Left colon (tissue), 2 donors: Measurements from ENCODE around the gene MPC1. TPM values are rescaled to one million over a fixed set of nuclear protein-coding genes. Genes with fewer than 3 reads are reported as not detected.
A peak's percentile ranks its signal among the peaks of the same experiment; 100 is the strongest.
"Not testable (repeated sequence)": the region's sequence is repeated elsewhere in the genome, so short reads cannot be mapped to it uniquely, and the experiment has no call there.

ENCODE experiments used
- ATAC-seq: fragments of 200-7000 bp; cut with Tn5 transposase; one replicate; pipeline ENCODE4 v1.9.1; 2020; ENCODE audit warnings: mild to moderate bottlenecking, moderate library complexity
- DNase-seq, 2 donors: peaks; one replicate each; pipeline ENCODE4 v3.0.0-alpha.2; 2020
- intact Hi-C, 2 donors: fragments of 100-400 bp; cut with DNase I in 1 of 2; cut with micrococcal nuclease in 1 of 2; formaldehyde crosslinking; loops; one replicate each; pipeline versions ENCODE4 v1.11.2 to v1.14.0; 2022; cut with DNase I, micrococcal nuclease
- total RNA-seq, 2 donors: library from RNA; stranded (reverse); fragmentation: NEBNext Ultra II Directional; extraction: Animal tissue kit (Norgen Biotek cat#: 25700); gene quantifications; one replicate each; pipeline ENCODE4 v1.2.1, GENCODE V29; 2021
- donor health status: DM: no; HTN: no; CAD: no.
- donor health status: DM: yes; HTN: yes; CAD: no.

Gene MPC1
- total RNA-seq, 2 donors from 2014 or later, result 124 to 152 TPM

DNA sequence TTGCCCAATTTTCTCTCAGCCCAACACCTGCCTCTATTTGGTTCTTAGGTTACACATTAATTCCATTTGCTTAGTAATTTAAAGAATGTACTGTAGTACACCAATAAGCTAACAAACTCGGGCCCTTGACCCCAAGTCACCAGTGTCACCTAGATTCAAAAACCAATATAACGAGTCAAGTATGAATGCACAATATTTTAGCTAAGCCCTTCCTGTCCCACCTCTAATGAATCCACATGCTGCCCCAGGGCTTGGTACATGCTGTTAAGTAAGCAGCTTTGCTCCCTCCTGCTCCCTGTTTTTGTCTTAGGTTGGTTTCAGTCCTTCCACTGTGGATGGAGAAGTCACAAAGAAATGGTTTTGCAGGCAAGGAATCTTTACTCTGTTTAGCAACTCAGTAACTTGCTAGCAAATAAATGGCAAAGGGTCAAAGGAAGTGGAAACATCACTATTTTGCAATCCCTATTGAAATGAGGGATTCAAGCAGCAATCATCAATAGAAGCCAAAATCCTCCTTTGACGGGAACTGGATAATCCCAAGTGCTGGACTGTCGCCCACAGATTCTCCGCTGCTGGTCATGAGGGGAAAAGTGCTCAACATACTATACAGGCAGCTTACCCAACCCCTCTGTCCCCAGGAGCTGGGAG is 5.0 kb upstream of the MPC1 start:
- intact Hi-C loops, result loop anchor here in 1 of 2 donors (5.0 kb wide), 1 partner anchor 45 kb away; the partner anchor contains the start of gene SFT2D1
- ATAC-seq, result no peak
- no peak for DNase-seq

DNA sequence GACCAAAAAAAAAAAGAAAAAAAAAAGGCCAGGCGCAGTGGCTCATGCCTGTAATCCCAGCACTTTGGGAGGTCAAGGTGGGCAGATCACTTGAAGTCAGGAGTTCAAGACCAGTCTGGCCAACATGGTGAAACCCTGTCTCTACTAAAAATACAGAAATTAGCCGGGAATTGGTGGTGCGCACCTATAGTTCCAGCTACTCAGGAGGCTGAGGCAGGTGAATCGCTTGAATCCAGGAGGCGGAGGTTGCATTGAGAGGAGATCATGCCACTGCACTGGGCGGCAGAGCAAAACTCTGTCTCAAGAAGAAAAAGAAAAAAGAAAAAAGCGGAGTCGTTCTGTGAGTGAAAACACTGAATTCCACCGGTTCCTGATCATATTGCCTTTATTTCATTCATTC is 4.4 kb upstream of the MPC1 start:
- DNase-seq, ATAC-seq: not testable (repeated sequence)
- intact Hi-C loops, result loop anchor here in 1 of 2 donors (5.0 kb wide), 1 partner anchor 45 kb away; the partner anchor contains the start of gene SFT2D1

- ATAC-seq, result no peak
- intact Hi-C loops, result loop anchor here in 1 of 2 donors (5.0 kb wide), 1 partner anchor 44 kb away; the partner anchor contains the start of gene SFT2D1
- no peak for DNase-seq
These were observed 3.4 kb upstream of the MPC1 start for GRCh38 chr6:166386111-166386510.

DNA sequence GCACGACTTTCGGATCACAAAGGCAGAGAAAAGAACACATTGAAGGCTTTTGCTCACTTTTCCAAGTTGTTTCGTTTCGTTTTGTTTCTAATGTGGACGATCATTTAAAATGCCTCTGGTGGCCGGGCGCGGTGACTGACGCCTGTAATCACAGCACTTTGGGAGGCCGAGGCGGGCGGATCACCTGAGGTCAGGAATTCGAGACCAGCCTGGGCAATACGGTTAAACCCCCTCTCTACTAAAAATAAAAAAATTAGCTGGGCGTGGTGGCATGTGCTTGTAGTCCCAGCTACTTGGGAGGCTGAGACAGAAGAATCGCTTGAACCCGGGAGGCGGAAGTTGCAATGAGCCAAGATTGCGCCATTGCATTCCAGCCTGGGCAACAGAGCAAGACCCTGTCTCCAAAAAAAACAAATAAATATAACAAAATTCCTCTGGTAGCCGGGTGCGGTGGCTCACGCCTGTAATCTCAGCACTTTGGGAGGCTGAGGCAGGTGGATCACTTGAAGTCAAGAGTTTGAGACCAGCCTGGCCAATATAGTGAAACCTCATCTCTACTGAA is 1.1 kb upstream of the MPC1 start:
- DNase-seq, result peak; percentile 48 to 72
- intact Hi-C loops, result not testable (repeated sequence)
- peak; percentile 10 for ATAC-seq

DNA sequence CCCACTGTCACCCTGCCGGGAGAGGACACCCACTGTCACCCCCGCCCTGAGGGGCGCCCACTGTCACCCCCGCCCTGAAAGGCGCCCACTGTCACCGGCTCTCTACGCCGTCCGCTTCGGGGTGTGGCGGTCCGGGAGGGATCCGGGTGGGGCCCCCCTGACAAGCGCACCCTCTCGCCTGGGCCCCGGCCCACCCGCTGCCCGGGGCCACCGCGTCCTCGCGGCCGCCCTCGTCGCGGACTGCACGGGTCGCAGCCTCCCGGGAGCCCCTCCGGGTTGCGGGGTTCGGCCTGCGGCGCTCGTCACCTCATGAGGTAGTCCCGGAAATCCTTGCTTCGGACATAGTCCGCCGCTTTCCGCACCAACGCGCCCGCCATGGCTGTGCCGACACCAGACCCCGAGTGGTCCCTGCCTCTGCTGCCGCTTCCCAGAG is 224 bp downstream of the MPC1 start:
- DNase-seq, result peak in 1 of 2 donors; percentile 56

DNA sequence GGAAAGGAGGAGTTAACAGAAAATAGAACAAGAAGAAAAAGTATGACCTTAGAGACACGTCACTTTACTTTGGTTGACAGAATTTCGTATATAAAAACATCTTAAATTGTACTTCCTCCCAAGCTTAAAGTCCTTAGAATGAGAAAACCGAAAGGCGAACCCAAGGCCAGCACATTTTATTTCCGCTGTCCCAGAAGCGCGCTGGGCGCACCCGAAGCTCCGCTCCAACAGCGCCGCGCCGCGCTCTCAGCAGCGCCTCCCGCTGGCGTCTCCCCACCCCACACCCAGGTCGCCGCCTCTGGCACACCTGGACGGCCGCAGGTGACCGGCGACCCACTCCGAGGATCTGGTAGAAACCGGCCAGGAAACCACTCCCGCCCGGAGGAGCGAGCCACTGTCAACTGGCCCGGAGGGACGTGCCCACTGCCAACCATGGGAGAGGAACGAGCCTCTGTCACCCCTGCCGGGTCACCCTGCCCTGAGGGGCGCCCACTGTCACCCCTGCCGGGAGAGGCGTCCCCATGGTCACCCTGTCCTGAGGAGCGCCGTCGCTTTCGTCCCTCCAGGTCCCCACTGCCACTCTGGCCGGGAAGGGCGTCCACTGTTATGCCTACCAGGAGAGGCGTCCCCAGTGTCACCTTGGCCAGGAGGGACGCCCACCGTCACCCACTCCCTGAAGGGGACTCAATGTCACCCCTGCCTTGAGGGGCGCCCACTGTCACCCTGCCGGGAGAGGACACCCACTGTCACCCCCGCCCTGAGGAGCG is 824 bp downstream of the MPC1 start:
- intact Hi-C loops, result no loop called here
- DNase-seq, result peak; percentile 89 to 93
- ATAC-seq, result peak; percentile 74

More for the DNA sequence above, 224 bp downstream of the MPC1 start:
- intact Hi-C loops, result no loop called here
- ATAC-seq, result peak; percentile 18

DNA sequence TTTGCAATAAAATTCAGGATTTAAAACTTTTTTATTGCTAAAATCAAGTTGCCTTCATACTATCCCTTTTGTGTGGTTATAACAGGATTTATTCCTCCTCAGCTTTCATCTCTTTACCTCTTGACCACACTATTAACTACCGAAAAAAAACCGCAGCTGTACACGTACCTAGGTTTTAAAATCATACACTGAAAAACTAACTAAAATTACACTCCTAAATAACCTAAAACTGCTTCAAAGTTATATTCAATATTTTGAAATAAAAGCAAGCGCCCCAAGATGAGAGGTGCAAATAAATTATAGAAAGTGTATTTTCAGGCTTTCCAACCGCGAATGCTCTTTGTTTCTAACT is 1.4 kb downstream of the MPC1 start:
- intact Hi-C loops, result no loop called here
- DNase-seq, result no peak
- ATAC-seq, result no peak

DNA sequence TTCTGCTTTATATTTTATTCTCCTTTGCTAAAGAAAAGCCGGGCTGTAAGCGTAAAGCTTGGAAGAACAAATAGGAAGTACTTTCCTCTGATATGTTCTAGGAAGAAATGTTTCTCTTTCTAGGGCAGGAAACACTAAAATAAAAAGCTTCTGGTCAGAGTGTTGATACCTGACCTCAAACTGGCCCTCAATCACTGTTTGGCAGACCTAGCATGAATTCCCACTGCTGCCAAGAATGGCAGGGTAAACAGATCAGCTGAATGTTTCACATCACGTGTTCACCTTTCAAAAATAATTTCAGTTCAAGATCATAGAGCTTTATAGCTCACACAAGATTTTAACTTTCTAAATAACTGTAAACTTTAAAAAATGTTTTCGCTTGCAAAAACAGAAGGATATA is 2.9 kb downstream of the MPC1 start:
- ATAC-seq, result no peak
- intact Hi-C loops, result no loop called here
- no peak for DNase-seq

- intact Hi-C loops, result no loop called here
- no peak for DNase-seq
- no peak for ATAC-seq
These were observed 3.6 kb downstream of the MPC1 start for GRCh38 chr6:166379103-166379586.

DNA sequence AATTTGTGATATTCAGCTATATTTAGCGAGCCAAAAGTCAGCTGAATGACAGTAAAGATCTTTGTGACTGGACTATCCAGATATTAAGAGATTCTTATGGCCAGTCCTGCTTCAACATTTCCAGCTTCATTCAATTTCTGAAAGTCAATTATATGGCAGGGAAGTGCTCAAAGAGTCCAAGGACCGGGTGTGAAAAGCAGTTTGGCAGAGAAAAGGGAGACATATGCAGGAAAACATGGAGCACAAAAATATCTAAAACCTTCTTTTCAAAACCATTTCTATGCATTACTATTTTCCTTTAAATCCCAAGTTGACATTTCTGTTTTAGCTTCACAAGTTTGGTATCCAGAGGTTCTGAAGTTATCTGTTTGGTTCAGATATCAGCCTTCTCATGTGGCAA is 5.0 kb downstream of the MPC1 start:
- intact Hi-C loops, result no loop called here
- ATAC-seq, result no peak
- DNase-seq, result no peak

DNA sequence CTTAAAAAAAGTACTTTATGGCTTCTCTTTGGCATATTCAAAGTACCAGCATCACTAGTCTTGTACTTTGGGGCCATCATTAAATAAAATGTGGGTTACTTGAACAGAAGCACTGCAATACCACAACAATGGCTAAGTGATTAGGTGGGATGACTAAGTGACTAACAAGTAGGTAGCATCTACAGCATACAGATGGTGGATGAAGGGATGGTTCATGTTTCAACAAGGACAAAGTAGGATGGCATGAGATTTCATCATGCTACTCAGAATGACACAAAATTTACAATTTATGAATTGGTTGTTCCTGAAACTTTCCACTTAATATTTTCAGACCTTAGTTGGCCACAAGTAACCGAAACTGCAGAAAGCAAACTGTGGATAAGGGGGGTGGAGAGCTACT is 7.7 kb downstream of the MPC1 start:
- no peak for ATAC-seq
- no peak for DNase-seq
- intact Hi-C loops, result no loop called here

DNA sequence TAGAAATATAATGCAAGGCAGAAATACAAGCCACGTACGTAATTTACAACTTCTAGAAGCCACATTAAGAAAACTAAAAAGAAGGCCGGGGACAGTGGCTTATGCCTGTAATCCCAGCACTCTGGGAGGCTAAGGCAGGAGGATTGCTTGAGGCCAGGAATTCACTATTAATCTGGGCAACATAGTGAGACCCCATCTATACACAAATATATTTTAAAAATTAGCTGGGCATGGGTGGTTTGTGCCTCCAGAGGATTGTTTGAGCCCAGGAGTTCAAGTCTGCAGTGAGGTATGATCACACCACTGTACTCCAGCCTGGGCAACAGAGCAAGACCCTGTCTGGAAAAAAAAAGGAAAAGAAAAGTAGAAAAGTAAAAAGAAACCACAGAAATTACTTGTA is 12.3 kb downstream of the MPC1 start:
- ATAC-seq, result no peak
- intact Hi-C loops, result no loop called here
- DNase-seq, result no peak

GRCh38 chr6:166369782-166370181 is 13.0 kb downstream of the MPC1 start:
- intact Hi-C loops, result no loop called here
- no peak for ATAC-seq
- DNase-seq, result no peak

DNA sequence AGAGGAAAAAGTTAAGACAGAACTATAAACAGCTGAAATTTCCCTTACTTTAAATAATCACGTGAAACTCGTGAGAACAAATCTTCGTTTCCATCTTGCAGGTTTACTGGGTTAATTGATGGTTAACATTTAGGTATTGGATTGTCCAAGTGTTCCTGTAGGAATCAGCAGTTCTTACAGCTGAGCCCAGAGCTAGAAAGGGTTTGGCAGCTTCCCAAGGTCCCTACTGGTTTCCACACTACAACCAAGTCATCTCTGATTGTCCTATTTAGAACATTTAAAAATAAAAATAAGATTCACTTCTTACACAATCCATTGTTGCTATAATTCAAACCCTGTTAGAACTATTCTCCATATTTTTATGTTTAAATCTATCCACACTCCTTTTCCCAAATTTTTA is 15.8 kb downstream of the MPC1 start:
- DNase-seq, result no peak
- intact Hi-C loops, result no loop called here
- no peak for ATAC-seq

DNA sequence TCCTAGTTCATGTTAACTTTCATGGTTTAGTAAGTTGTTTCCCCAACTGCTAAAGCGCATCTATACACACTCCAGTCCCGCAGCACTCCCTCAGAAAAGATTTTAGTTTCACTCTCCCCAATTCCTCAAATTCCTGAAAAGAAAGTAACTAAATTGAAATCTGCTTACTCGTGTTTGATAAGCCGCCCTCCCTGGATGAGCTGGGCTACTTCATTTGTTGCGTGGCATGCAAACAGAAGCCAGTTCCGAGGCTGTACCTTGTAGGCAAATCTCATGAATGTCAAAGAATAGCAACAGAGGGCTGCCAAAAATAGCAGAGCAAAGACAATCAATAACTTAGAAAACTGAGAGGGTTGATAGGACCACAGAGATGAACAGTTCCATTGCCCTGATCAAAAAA is 16.9 kb downstream of the MPC1 start:
- ATAC-seq, result no peak
- intact Hi-C loops, result no loop called here
- DNase-seq, result no peak

GRCh38 chr6:166365221-166365620 is 17.5 kb downstream of the MPC1 start:
- DNase-seq (no peak), ATAC-seq (no peak)
- intact Hi-C loops, result no loop called here

GRCh38 chr6:166364456-166364855 is 18.3 kb downstream of the MPC1 start:
- DNase-seq (no peak), ATAC-seq (no peak)
- intact Hi-C loops, result no loop called here

GRCh38 chr6:166362427-166362826 is 20.3 kb downstream of the MPC1 start:
- ATAC-seq, DNase-seq, intact Hi-C loops: not testable (repeated sequence)

- ATAC-seq (peak; percentile 83), DNase-seq (no peak)
- intact Hi-C loops, result no loop called here
These were observed 21.7 kb downstream of the MPC1 start for GRCh38 chr6:166361077-166361429.
